Fibroblast of mammary gland (primary cell): ENCODE results near the gene AGO4.
"Not testable (repeated sequence)": the region's sequence is repeated elsewhere in the genome, so short reads cannot be mapped to it uniquely, and the experiment has no call there.

Experiments used
- DNase-seq: peaks from one replicate; pipeline ENCODE4 v3.0.0-alpha.2; 2010; ENCODE audit warnings: low read depth
- H3K4me3 ChIP-seq: 2 replicates; pipeline ENCODE4 v1.5.1; 2011; ENCODE audit warnings: low read depth, mild to moderate bottlenecking, low read length, moderate library complexity; ENCODE audit not compliant: control insufficient read depth
- TF ChIP-seq, protein P1 (sequence below): conservative IDR thresholded peaks from 2 replicates; pipeline ENCODE4 v1.5.1; 2011; ENCODE audit warnings: low read depth, low read length, inconsistent platforms; ENCODE audit not compliant: control insufficient read depth, insufficient read depth

AGO4 gene

DNA sequence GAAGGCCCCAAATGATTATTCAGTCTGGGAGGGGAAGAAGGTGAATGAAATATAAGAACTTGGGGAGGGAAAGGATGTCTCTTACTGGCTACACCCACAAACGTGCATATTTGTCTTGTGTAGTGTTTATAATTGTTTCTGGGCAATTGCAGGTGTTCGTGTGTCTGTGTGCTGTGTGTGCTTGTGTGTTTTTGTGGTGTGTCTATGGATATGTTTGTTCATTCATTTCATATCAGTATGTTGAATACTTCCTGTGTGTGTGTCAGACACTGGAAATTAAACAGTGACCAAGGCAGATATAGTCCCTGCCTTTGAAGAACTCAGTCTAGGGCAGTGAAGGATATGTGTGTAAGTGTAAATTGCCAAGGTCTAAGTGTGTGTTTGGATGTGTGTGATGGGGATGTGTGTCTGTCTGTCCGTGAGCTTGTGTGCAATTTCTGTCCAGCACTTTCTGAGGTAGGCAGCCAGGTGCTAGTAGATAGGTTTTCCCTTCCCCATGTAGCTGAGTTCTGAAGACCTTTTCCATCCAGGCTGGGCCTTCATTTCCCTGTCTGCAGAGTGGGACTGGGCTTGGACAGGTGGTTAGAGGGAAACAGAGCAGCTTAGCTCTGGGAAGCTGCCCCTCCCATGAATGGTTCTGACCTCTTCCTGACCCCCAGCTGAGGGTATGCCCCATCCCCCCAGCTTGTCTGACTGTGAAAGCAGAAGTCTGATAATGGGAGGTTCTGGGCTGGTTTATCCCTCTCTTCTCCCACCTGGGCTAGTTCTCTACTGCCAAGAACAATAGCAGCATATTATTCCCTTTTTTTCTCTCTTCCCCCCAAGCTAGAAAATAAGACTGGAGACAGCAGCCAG lies 79.0 kb downstream of the AGO4 start:
- DNase-seq: no peak
- no peak overlapping the region for H3K4me3 ChIP-seq
- TF ChIP-seq, protein P1, sequence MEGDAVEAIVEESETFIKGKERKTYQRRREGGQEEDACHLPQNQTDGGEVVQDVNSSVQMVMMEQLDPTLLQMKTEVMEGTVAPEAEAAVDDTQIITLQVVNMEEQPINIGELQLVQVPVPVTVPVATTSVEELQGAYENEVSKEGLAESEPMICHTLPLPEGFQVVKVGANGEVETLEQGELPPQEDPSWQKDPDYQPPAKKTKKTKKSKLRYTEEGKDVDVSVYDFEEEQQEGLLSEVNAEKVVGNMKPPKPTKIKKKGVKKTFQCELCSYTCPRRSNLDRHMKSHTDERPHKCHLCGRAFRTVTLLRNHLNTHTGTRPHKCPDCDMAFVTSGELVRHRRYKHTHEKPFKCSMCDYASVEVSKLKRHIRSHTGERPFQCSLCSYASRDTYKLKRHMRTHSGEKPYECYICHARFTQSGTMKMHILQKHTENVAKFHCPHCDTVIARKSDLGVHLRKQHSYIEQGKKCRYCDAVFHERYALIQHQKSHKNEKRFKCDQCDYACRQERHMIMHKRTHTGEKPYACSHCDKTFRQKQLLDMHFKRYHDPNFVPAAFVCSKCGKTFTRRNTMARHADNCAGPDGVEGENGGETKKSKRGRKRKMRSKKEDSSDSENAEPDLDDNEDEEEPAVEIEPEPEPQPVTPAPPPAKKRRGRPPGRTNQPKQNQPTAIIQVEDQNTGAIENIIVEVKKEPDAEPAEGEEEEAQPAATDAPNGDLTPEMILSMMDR: no peak

DNA sequence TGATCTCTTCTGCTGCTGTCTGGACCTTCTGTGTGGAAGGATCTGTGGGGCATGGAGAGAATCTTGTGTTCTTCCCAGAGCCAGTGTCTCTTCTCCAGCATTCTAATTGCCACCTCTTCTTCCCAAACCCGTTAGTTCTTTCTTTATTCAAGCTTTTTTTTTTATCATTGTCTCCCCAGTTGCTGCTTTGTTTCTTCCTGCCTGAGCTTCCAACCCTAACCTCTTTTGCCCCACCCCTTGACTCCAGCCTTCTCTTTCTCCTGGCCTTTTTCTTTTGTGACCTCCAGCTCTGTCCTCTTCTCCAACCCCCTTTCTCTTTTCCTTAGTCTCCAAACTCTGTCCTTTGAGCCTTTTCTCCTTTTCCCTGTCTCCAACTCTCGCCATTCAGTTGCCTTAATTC lies 79.7 kb downstream of the AGO4 start:
- no peak for DNase-seq
- TF ChIP-seq, protein P1: no peak
- no peak overlapping the region for H3K4me3 ChIP-seq

DNA sequence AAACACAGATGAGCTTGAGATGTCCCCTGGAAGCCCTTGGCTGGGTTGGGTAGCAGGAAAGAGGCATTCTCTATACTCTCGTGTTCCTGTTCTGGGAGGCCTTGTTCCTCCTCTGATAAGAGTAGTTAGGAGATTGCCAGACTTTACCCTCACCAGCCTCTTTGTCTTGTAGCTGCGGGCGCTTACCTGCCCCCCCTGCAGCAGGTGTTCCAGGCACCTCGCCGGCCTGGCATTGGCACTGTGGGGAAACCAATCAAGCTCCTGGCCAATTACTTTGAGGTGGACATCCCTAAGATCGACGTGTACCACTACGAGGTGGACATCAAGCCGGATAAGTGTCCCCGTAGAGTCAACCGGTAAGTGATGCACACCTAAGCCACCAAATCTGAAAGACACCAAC lies 80.4 kb downstream of the AGO4 start:
- TF ChIP-seq, protein P1: no peak
- DNase-seq: no peak
- no peak overlapping the region for H3K4me3 ChIP-seq

DNA sequence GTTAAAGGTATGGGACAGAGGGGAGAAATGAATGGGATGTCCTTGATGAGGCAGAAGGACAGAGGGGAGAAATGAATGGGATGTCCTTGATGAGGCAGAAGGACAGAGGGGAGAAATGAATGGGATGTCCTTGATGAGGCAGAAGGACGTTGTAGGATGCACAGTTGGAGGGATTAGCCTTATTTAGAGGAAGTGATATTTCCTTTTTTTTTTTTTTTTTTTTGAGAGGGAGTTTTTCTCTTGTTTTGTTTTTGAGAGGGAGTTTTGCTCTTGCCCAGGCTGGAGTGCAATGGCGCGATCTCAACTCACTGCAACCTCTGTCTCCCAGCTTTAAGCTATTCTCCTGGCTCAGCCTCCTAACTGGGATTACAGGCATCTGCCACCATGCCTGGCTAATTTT lies 81.2 kb downstream of the AGO4 start:
- H3K4me3 ChIP-seq, DNase-seq: not testable (repeated sequence)

DNA sequence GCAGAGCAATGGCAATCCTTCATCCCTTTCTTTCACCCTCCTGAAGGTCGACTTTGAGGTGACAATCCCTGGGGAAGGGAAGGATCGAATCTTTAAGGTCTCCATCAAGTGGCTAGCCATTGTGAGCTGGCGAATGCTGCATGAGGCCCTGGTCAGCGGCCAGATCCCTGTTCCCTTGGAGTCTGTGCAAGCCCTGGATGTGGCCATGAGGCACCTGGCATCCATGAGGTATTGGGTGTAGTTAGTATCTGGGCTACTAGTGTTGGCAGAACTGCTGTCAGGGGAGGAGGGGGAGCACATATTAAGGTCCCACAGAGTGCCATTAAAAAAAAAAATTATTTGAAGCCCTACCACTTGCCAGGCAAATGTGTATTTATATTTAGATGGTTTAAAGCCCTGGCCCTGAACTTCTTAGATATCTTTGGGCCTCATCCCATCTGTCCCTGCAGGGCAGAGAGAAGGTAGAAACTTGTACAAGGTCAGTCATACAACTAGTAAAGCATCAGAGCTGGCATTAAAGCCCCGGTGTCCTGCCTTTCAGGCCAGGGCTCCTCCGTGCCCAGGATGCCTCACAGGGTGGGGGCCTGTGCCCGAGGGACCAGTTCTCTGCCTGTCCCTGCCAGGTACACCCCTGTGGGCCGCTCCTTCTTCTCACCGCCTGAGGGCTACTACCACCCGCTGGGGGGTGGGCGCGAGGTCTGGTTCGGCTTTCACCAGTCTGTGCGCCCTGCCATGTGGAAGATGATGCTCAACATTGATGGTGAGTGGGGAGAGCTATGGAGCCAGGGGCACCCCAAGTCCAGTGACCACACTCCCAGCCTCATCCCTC lies 85.4 kb downstream of the AGO4 start:
- no peak overlapping the region for H3K4me3 ChIP-seq
- DNase-seq: no peak
- TF ChIP-seq, protein P1: no peak

DNA sequence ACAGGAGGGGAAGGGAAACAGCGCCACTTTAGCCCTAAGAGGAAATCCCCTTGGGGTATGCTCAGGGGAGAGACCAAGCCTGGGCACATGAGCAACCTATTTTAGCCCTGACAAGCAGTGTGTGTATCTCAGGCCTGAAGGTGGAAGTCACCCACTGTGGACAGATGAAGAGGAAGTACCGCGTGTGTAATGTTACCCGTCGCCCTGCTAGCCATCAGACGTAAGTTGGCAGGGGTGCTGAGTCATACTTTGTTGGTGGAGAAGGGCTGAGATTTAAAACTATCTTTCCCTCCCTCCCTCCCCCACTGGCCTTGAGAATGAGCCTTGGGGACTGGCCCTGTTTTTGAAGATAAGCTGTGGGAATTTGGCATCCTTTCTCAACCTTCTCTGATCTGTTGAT lies 86.4 kb downstream of the AGO4 start:
- DNase-seq: peak; percentile 19

More for the DNA sequence above, 86.4 kb downstream of the AGO4 start:
- TF ChIP-seq, protein P1: no peak
- no peak overlapping the region for H3K4me3 ChIP-seq
